Gastroesophageal sphincter (tissue), 3 donors: Measurements from ENCODE around the gene C1QTNF2.

Experiments
- CTCF ChIP-seq, 4 experiments: fragments of 200-600 bp in 2 of 4; fragments of 450-650 bp in 2 of 4; sonication (generic) in 1 of 4; IDR thresholded peaks; one replicate each; pipeline ENCODE4 v1.5.1; 2017 to 2019; ENCODE audit warnings: antibody characterized with exemption in 4 of 4, mild to moderate bottlenecking in 2 of 4, moderate library complexity in 2 of 4
- POLR2AphosphoS5 ChIP-seq: sonication (generic); formaldehyde crosslinking; IDR thresholded peaks from one replicate; pipeline ENCODE4 v1.6.1; 2017; ENCODE audit warnings: antibody characterized with exemption

GRCh38 chr5:160378330-160378729 lies 7.9 kb upstream of the C1QTNF2 start:
- TF ChIP-seq CTCF (IDR thresholded peaks at IDR 0.05) (no peak), POLR2AphosphoS5 (no peak)
